ENCODE measurements around the gene VTI1A. TPM values are rescaled to one million over a fixed set of nuclear protein-coding genes. Genes with fewer than 3 reads are reported as not detected.

The VTI1A gene
- total and polyA plus RNA-seq, 2 of the 13 experiments (the other 11 are each of a cell fraction or from before 2014, with no cell fraction given), result 11.7 to 32.7 TPM

DNA sequence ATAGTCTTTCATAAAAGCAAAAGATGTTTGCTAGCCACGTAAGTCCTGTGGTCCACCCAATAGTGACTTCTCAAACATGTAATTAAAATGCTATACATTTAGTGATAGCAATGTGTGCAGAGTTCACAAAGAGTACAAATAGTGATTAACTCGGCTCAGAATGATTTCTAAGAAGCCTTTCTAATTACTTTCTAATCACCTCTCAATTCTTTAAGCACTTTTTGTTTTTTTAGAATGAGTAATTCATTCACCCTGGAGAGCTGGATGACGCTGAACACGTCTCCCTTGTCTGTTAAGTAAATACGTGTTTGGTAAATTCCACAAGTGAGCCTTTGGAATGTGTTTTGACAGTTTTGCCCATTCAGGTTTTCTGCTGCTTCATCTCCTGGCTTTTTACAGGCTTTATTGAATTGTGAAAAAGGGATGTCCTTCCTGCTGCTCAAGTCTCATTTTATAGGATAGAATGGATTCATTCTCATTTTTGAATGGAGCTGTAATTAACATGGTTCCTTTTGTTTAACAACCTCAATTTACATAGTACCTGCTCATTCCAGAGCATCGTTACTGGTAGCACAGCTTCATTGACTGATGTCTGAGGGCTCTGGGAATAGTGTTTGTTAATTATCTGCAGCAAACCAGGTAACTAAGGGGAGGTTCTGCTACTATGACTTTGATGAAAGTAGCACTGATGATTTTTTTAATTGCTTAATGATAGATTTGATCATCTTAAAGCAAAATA is 212.1 kb downstream of the VTI1A start (continued):
- TF ChIP-seq, protein P1, sequence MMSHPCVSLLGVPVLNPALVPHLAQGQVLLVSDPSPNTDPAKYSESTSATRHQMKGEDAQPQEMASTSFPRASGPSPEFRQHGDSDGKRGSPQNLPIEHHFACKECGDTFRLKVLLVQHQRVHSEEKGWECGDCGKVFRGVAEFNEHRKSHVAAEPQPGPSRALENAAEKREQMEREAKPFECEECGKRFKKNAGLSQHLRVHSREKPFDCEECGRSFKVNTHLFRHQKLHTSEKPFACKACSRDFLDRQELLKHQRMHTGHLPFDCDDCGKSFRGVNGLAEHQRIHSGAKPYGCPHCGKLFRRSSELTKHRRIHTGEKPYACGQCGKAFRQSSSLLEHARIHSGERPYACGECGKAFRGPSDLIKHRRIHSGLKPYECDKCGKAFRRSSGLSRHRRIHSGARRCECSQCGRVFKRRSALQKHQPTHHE (CRISPR knock-in tag; IDR thresholded peaks at IDR 0.05; ENCODE audit: borderline replicate concordance), result no peak
- TF ChIP-seq GATAD2A (CRISPR knock-in tag; IDR thresholded peaks at IDR 0.05), result peak; percentile 48
- no peak for TF ChIP-seq ZNF552 (CRISPR knock-in tag; IDR thresholded peaks at IDR 0.05; ENCODE audit: borderline replicate concordance)
- TF ChIP-seq ZNF547 (CRISPR knock-in tag; IDR thresholded peaks at IDR 0.05), result no peak
- no peak for TF ChIP-seq FOXP1 (IDR thresholded peaks at IDR 0.05)
- TF ChIP-seq FOXP1 (CRISPR knock-in tag; IDR thresholded peaks at IDR 0.05), result peak; percentile 88
- 0 out of 2 replicates have a peak, but pooled peaks have one; percentile 54 for TF ChIP-seq ZNF816 (CRISPR knock-in tag; IDR thresholded peaks at IDR 0.05; ENCODE audit: borderline replicate concordance)
- no peak for TF ChIP-seq ZNF550 (CRISPR knock-in tag; IDR thresholded peaks at IDR 0.05; ENCODE audit: borderline replicate concordance)
- TF ChIP-seq EP300 (IDR thresholded peaks at IDR 0.05; ENCODE audit: low read depth in 2 of 2, low read length in 2 of 2), result peak in 1 of 2 experiments; percentile 86; a peak in 1 of 4 replicates
- TF ChIP-seq EP300 (CRISPR knock-in tag; IDR thresholded peaks at IDR 0.05; ENCODE audit: borderline replicate concordance), result no peak; the same call in 1 of the 2 replicates
- peak; percentile 44 for TF ChIP-seq ZEB1 (IDR thresholded peaks at IDR 0.05; ENCODE audit: insufficient replicate concordance, low read depth)
- no peak for TF ChIP-seq MBNL3 (CRISPR knock-in tag; conservative IDR thresholded peaks at IDR 0.05)
- peak; percentile 65; the same call in 1 of the 2 replicates for TF ChIP-seq RCOR2 (CRISPR knock-in tag; IDR thresholded peaks at IDR 0.05)
- TF ChIP-seq POGZ (CRISPR knock-in tag; IDR thresholded peaks at IDR 0.05), result peak; percentile 29; the same call in 1 of the 2 replicates
- TF ChIP-seq PITX1 (CRISPR knock-in tag; IDR thresholded peaks at IDR 0.05), result 0 out of 2 replicates have a peak, but pooled peaks have one; percentile 42
- TF ChIP-seq ATM (IDR thresholded peaks at IDR 0.05; ENCODE audit: borderline replicate concordance), result no peak
- 0 out of 2 replicates have a peak, but pooled peaks have one; percentile 20 for TF ChIP-seq GATAD1 (CRISPR knock-in tag; IDR thresholded peaks at IDR 0.05)
- TF ChIP-seq LCORL (IDR thresholded peaks at IDR 0.05), result no peak
- TF ChIP-seq LCORL (CRISPR knock-in tag; IDR thresholded peaks at IDR 0.05), result 0 out of 2 replicates have a peak, but pooled peaks have one; percentile 21
- no peak for TF ChIP-seq ZNF570 (CRISPR knock-in tag; IDR thresholded peaks at IDR 0.05; ENCODE audit: borderline replicate concordance)
- peak; percentile 11; the same call in 1 of the 2 replicates for TF ChIP-seq TARDBP (CRISPR knock-in tag; IDR thresholded peaks at IDR 0.05)
- no peak for TF ChIP-seq ZNF136 (CRISPR knock-in tag; IDR thresholded peaks at IDR 0.05; ENCODE audit: low read depth)
- TF ChIP-seq, protein P2, sequence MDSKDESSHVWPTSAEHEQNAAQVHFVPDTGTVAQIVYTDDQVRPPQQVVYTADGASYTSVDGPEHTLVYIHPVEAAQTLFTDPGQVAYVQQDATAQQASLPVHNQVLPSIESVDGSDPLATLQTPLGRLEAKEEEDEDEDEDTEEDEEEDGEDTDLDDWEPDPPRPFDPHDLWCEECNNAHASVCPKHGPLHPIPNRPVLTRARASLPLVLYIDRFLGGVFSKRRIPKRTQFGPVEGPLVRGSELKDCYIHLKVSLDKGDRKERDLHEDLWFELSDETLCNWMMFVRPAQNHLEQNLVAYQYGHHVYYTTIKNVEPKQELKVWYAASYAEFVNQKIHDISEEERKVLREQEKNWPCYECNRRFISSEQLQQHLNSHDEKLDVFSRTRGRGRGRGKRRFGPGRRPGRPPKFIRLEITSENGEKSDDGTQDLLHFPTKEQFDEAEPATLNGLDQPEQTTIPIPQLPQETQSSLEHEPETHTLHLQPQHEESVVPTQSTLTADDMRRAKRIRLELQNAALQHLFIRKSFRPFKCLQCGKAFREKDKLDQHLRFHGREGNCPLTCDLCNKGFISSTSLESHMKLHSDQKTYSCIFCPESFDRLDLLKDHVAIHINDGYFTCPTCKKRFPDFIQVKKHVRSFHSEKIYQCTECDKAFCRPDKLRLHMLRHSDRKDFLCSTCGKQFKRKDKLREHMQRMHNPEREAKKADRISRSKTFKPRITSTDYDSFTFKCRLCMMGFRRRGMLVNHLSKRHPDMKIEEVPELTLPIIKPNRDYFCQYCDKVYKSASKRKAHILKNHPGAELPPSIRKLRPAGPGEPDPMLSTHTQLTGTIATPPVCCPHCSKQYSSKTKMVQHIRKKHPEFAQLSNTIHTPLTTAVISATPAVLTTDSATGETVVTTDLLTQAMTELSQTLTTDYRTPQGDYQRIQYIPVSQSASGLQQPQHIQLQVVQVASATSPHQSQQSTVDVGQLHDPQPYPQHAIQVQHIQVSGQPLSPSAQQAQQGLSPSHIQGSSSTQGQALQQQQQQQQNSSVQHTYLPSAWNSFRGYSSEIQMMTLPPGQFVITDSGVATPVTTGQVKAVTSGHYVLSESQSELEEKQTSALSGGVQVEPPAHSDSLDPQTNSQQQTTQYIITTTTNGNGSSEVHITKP (CRISPR knock-in tag; IDR thresholded peaks at IDR 0.05; ENCODE audit: low read depth), result peak; percentile 31; the same call in 1 of the 2 replicates
- TF ChIP-seq ZSCAN12 (CRISPR knock-in tag; IDR thresholded peaks at IDR 0.05), result 0 out of 2 replicates have a peak, but pooled peaks have one; percentile 36
- TF ChIP-seq ZNF557 (CRISPR knock-in tag; IDR thresholded peaks at IDR 0.05), result no peak
- no peak for TF ChIP-seq CBX2 (IDR thresholded peaks at IDR 0.05; ENCODE audit: low read depth, low read length)
- no peak for TF ChIP-seq CBX2 (CRISPR knock-in tag; IDR thresholded peaks at IDR 0.05; ENCODE audit: low read depth)
- peak; percentile 42; the same call in 1 of the 2 replicates for TF ChIP-seq ATF1 (CRISPR knock-in tag; IDR thresholded peaks at IDR 0.05)
- TF ChIP-seq MED1 (CRISPR knock-in tag; IDR thresholded peaks at IDR 0.05), result peak; percentile 96

Data from HepG2 (cell line).